ENCODE measurements around the gene MSANTD1.

GRCh38 chr4:3291411-3291968 lies 42.5 kb downstream of the MSANTD1 start:
- no peak for TF ChIP-seq CTCF (IDR thresholded peaks at IDR 0.05)
- TF ChIP-seq POLR2A (IDR thresholded peaks at IDR 0.05), result no peak
